ENCODE data around the gene TAF11L9. TPM values are rescaled to one million over a fixed set of nuclear protein-coding genes. Genes with fewer than 3 reads are reported as not detected.
"Not testable (repeated sequence)": the region's sequence is repeated elsewhere in the genome, so short reads cannot be mapped to it uniquely, and the experiment has no call there.

TAF11L9 gene
- polyA plus RNA-seq (2012; rRNA removed): not detected in 2 replicates
- not detected in 2 replicates for polyA plus RNA-seq (2012; cell fraction: cytosol; rRNA removed)
- not detected in 2 replicates for polyA plus RNA-seq (2012; cell fraction: nucleus; rRNA removed)

- DNase-seq; H4K20me1 ChIP-seq (ENCODE audit: insufficient read depth); H3K4me3 ChIP-seq (ENCODE audit: low read depth in 2 of 2, low read length in 1 of 2); H3K27ac ChIP-seq (ENCODE audit: low read depth in 2 of 2, low read length in 1 of 2); H3K4me1 ChIP-seq (ENCODE audit: control insufficient read depth in 1 of 2, insufficient read depth in 2 of 2, low read depth in 1 of 2, low read length in 1 of 2); H3K4me2 ChIP-seq; H3K9ac ChIP-seq; H3K9me2 ChIP-seq; H2AFZ ChIP-seq (ENCODE audit: low read depth); CTCF ChIA-PET; H3F3A ChIP-seq (replicated peaks; ENCODE audit: insufficient read depth); H3K9me3 ChIP-seq; H3K79me2 ChIP-seq (ENCODE audit: insufficient read depth); POLR2A ChIA-PET; H3K27me3 ChIP-seq (ENCODE audit: insufficient read depth); H3K36me3 ChIP-seq (replicated peaks in 1 of 2; ENCODE audit: control insufficient read depth in 1 of 2, insufficient read depth in 2 of 2, low read length in 1 of 2): not testable (repeated sequence)
- 59% methylated on average over 13 of the region's 15 CpGs for WGBS (ENCODE audit: low lambda C conversion rate)
Measured at GRCh38 chr5:17594255-17594654, at the start of gene TAF11L9. TAF11L9 (minus strand) TSS chr5:17594394.

- H3K9me2 ChIP-seq: no peaks in the 10 kb centered on the region
- H3K4me3 ChIP-seq (ENCODE audit: low read depth in 2 of 2, low read length in 1 of 2): no peak within 1 kb of the TSS
- TF ChIP-seq MXI1 (IDR thresholded peaks at IDR 0.05; ENCODE audit: low read depth, low read length) (no peak), YY1 (IDR thresholded peaks at IDR 0.05; ENCODE audit: low read depth) (no peak), FOXJ3 (CRISPR knock-in tag; IDR thresholded peaks at IDR 0.05) (no peak), USF2 (IDR thresholded peaks at IDR 0.05; ENCODE audit: borderline replicate concordance, low read depth, low read length) (no peak), MEF2A (IDR thresholded peaks at IDR 0.05; ENCODE audit: borderline replicate concordance, low read depth) (no peak), ZBTB33 (IDR thresholded peaks at IDR 0.05; ENCODE audit: borderline replicate concordance, low read depth) (no peak), FOXM1 (IDR thresholded peaks at IDR 0.05; ENCODE audit: low read depth) (no peak), NRF1 (IDR thresholded peaks at IDR 0.05; ENCODE audit: low read depth, low read length) (no peak), SIN3A (IDR thresholded peaks at IDR 0.05; ENCODE audit: borderline replicate concordance, low read depth, low read length) (no peak), GABPA (IDR thresholded peaks at IDR 0.05; ENCODE audit: low read depth) (no peak), RFX5 (IDR thresholded peaks at IDR 0.05; ENCODE audit: low read length) (no peak)
- no peak for DNase-seq
- H3K4me2 ChIP-seq: no peak within 1 kb of the TSS
- H3K9ac ChIP-seq: no peak within 1 kb of the TSS
- no peaks in the 10 kb centered on the region for H3K27me3 ChIP-seq (ENCODE audit: insufficient read depth)
- H3K79me2 ChIP-seq (ENCODE audit: insufficient read depth): no peaks in the 10 kb centered on the region
- no peaks in the 10 kb centered on the region for H3K9me3 ChIP-seq
- H3K36me3 ChIP-seq (replicated peaks in 1 of 2; ENCODE audit: control insufficient read depth in 1 of 2, insufficient read depth in 2 of 2, low read length in 1 of 2): no peaks in the 10 kb centered on the region
- H3F3A ChIP-seq (replicated peaks; ENCODE audit: insufficient read depth): no peaks in the 10 kb centered on the region
- no peak within 1 kb of the TSS for H3K27ac ChIP-seq (ENCODE audit: low read depth in 2 of 2, low read length in 1 of 2)
- POLR2A ChIA-PET: no interaction called here
- CTCF ChIA-PET: no interaction called here
- no peak within 1 kb of the TSS for H2AFZ ChIP-seq (ENCODE audit: low read depth)
- H3K4me1 ChIP-seq (ENCODE audit: control insufficient read depth in 1 of 2, insufficient read depth in 2 of 2, low read depth in 1 of 2, low read length in 1 of 2): no peaks in the 10 kb centered on the region
- H4K20me1 ChIP-seq (ENCODE audit: insufficient read depth): no peaks in the 10 kb centered on the region
- WGBS (ENCODE audit: low lambda C conversion rate): 16% methylated on average over 5 of the region's 5 CpGs
Measured at GRCh38 chr5:17634160-17634559, 40.0 kb upstream of the TAF11L9 start, which contains the start of gene TAF11L14. TAF11L14 (plus strand) TSS chr5:17634460.

- H3K4me1 ChIP-seq (ENCODE audit: control insufficient read depth in 1 of 2, insufficient read depth in 2 of 2, low read depth in 1 of 2, low read length in 1 of 2); DNase-seq; H3K9me2 ChIP-seq; H2AFZ ChIP-seq (ENCODE audit: low read depth); H3K4me2 ChIP-seq; H4K20me1 ChIP-seq (ENCODE audit: insufficient read depth); H3K36me3 ChIP-seq (replicated peaks in 1 of 2; ENCODE audit: control insufficient read depth in 1 of 2, insufficient read depth in 2 of 2, low read length in 1 of 2); H3K9ac ChIP-seq; POLR2A ChIA-PET; H3K4me3 ChIP-seq (ENCODE audit: low read depth in 2 of 2, low read length in 1 of 2); CTCF ChIA-PET; H3K79me2 ChIP-seq (ENCODE audit: insufficient read depth); H3F3A ChIP-seq (replicated peaks; ENCODE audit: insufficient read depth); H3K27me3 ChIP-seq (ENCODE audit: insufficient read depth); H3K9me3 ChIP-seq; H3K27ac ChIP-seq (ENCODE audit: low read depth in 2 of 2, low read length in 1 of 2): not testable (repeated sequence)
- 52% methylated on average over 7 of the region's 12 CpGs for WGBS (ENCODE audit: low lambda C conversion rate)
Measured at GRCh38 chr5:17631788-17632187, 37.6 kb upstream of the TAF11L9 start, which contains the start of gene TAF11L13. TAF11L13 (plus strand) TSS chr5:17632088.
